Spleen (tissue), 11 donors: Measurements from ENCODE around the gene EFNB3. TPM values are rescaled to one million over a fixed set of nuclear protein-coding genes. Genes with fewer than 3 reads are reported as not detected.
A peak's percentile ranks its signal among the peaks of the same experiment; 100 is the strongest.

Experiments
- DNase-seq: peaks from one replicate; pipeline ENCODE4 v3.0.0-alpha.2; 2020
- H3K27ac ChIP-seq, 8 donors: fragments of 200-600 bp; sonication (generic) in 7 of 8; 1 replicate in 4 of 8; 2 replicates in 4 of 8; pipeline versions ENCODE4 v1.5.0 to v1.8.0; 2016 to 2021; ENCODE audit warnings: inconsistent platforms in 4 of 8, mild to moderate bottlenecking in 4 of 8, moderate library complexity in 1 of 8
- H3K27me3 ChIP-seq, 7 donors: fragments of 200-600 bp; sonication (generic) in 6 of 7; replicated peaks in 1 of 7; 1 replicate in 4 of 7; 2 replicates in 3 of 7; pipeline versions ENCODE4 v1.5.0 to v1.8.0; 2016 to 2021; ENCODE audit warnings: inconsistent platforms in 3 of 7, mild to moderate bottlenecking in 1 of 7
- H3K36me3 ChIP-seq, 6 donors: fragments of 200-600 bp; sonication (generic) in 5 of 6; 1 replicate in 4 of 6; 2 replicates in 2 of 6; pipeline versions ENCODE4 v1.5.0 to v1.8.0; 2016 to 2021; ENCODE audit warnings: inconsistent platforms in 2 of 6
- H3K4me1 ChIP-seq, 6 donors: fragments of 200-600 bp; sonication (generic) in 5 of 6; 1 replicate in 3 of 6; 2 replicates in 3 of 6; pipeline versions ENCODE4 v1.5.0 to v1.8.0; 2016 to 2021; ENCODE audit warnings: inconsistent platforms in 3 of 6
- H3K4me3 ChIP-seq, 8 donors: fragments of 200-600 bp; sonication (generic) in 7 of 8; 1 replicate in 4 of 8; 2 replicates in 4 of 8; pipeline versions ENCODE4 v1.5.0 to v1.8.0; 2016 to 2021; ENCODE audit warnings: inconsistent platforms in 4 of 8, mild to moderate bottlenecking in 4 of 8, moderate library complexity in 2 of 8
- H3K9me3 ChIP-seq, 8 donors: fragments of 200-600 bp; sonication (generic) in 7 of 8; 1 replicate in 4 of 8; 2 replicates in 4 of 8; pipeline versions ENCODE4 v1.5.0 to v1.8.0; 2016 to 2021; ENCODE audit warnings: inconsistent platforms in 4 of 8
- POLR2A ChIP-seq, 3 donors: fragments of 450-650 bp; IDR thresholded peaks; one replicate each; pipeline ENCODE4 v1.5.1; 2017; ENCODE audit warnings: antibody characterized with exemption in 3 of 3, mild to moderate bottlenecking in 1 of 3
- POLR2AphosphoS5 ChIP-seq, 3 donors: sonication (generic); formaldehyde crosslinking; IDR thresholded peaks; one replicate each; pipeline ENCODE4 v1.5.1; 2017; ENCODE audit warnings: antibody characterized with exemption in 3 of 3
- WGBS, 5 donors: extraction: QIAGEN DNeasy Blood & Tissue Kit in 3 of 5; methylation state at CpG; one replicate each; pipeline versions ENCODE4 v1.1.5 to v1.1.7; 2013 to 2018; 5-methylcytosine and 5-hydroxymethylcytosine counted together
- intact Hi-C: fragments of 100-400 bp; cut with DNase I; formaldehyde crosslinking; loops from one replicate; pipeline ENCODE4 v1.15.0; 2023; ENCODE audit warnings: low total_unique reads
- polyA plus RNA-seq, 3 donors: library from polyadenylated mRNA; stranded (reverse); fragments of 200-250 nt; gene quantifications; one replicate each; pipeline ENCODE4 v1.2.1, GENCODE V29; 2013
- total RNA-seq, 7 donors: library from RNA; depleted of rRNA in 3 of 7; stranded (reverse); fragments of >200 nt in 3 of 7; fragmentation: NEBNext Ultra II Directional in 4 of 7; extraction: Animal tissue kit (Norgen Biotek cat#: 25700) in 4 of 7; gene quantifications; one replicate each; pipeline versions ENCODE4 v1.1.0 to v1.2.1, GENCODE V29; 2016 to 2021
- TF ChIP-seq, protein P1 (sequence below), 11 experiments: fragments of 200-600 bp in 7 of 11; fragments of 450-650 bp in 4 of 11; sonication (generic) in 4 of 11; IDR thresholded peaks in 8 of 11; conservative IDR thresholded peaks in 3 of 11; 1 replicate in 7 of 11; 2 replicates in 4 of 11; pipeline versions ENCODE4 v1.4.0 to v1.8.0; 2016 to 2021; ENCODE audit warnings: antibody characterized with exemption in 11 of 11, inconsistent platforms in 4 of 11, mild to moderate bottlenecking in 1 of 11
- donor health status: healthy with polysubstance abuse.
- donor health status: DM: no; HTN: no; CAD: no; lungs with moderate emphysema.
- donor health status: DM: no; HTN: no; CAD: no.
- donor health status: Bipolar disorder and iron deficiency.
- donor health status: healthy.
- donor health status: DM: no; HTN: no; CAD: no.
- donor health status: DM: yes; HTN: yes; CAD: no.

EFNB3 gene
- total and polyA plus RNA-seq, 10 donors = 0.04 to 0.60 (median 0.26) TPM; not detected in 1

GRCh38 chr17:7716901-7717755 is 12.1 kb downstream of the EFNB3 start, which contains the start of gene DNAH2:
TSS of gene DNAH2 (plus strand) at chr17:7717744. CDS start at chr17:7719735, 1,991 bp downstream.
- H3K4me1 ChIP-seq = peaks cover 9 to 25% (median 21%) of the 10 kb centered on the region in 6 donors
- H3K27ac ChIP-seq = peak within 1 kb of the TSS in 1 of 8 donors; percentile 21
- intact Hi-C loops = no loop called here
- 1 to 2% (median 1%) methylated on average over 51 to 64 of the region's 64 CpGs for WGBS, 5 donors
- DNase-seq = no peak
- H3K36me3 ChIP-seq = no peaks in the 10 kb centered on the region
- peak within 1 kb of the TSS; percentile 16 to 71 (median 44) for H3K4me3 ChIP-seq
- H3K9me3 ChIP-seq = no peaks in the 10 kb centered on the region
- H3K27me3 ChIP-seq = peaks cover 5 to 98% (median 48%) of the 10 kb centered on the region in 7 donors
- TF ChIP-seq POLR2AphosphoS5 (IDR thresholded peaks at IDR 0.05) = peak; percentile 24 to 61 (median 47)
- TF ChIP-seq POLR2A (IDR thresholded peaks at IDR 0.05) = no peak
- TF ChIP-seq, protein P1, sequence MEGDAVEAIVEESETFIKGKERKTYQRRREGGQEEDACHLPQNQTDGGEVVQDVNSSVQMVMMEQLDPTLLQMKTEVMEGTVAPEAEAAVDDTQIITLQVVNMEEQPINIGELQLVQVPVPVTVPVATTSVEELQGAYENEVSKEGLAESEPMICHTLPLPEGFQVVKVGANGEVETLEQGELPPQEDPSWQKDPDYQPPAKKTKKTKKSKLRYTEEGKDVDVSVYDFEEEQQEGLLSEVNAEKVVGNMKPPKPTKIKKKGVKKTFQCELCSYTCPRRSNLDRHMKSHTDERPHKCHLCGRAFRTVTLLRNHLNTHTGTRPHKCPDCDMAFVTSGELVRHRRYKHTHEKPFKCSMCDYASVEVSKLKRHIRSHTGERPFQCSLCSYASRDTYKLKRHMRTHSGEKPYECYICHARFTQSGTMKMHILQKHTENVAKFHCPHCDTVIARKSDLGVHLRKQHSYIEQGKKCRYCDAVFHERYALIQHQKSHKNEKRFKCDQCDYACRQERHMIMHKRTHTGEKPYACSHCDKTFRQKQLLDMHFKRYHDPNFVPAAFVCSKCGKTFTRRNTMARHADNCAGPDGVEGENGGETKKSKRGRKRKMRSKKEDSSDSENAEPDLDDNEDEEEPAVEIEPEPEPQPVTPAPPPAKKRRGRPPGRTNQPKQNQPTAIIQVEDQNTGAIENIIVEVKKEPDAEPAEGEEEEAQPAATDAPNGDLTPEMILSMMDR (IDR thresholded peaks at IDR 0.05 in 8 of 11, conservative IDR thresholded peaks at IDR 0.05 in 3 of 11) = peak in 8 of 11 experiments; percentile 17 to 51 (median 40)

GRCh38 chr17:7717756-7718350 is 12.9 kb downstream of the EFNB3 start:
- TF ChIP-seq POLR2AphosphoS5 (IDR thresholded peaks at IDR 0.05) (no peak), POLR2A (IDR thresholded peaks at IDR 0.05) (no peak)
- TF ChIP-seq, protein P1 (IDR thresholded peaks at IDR 0.05 in 8 of 11, conservative IDR thresholded peaks at IDR 0.05 in 3 of 11) = no peak
- WGBS, 5 donors = 2 to 6% (median 3%) methylated on average over 16 of the region's 16 CpGs
- Histone ChIP-seq H3K36me3 (no peaks in the 10 kb centered on the region), H3K27me3 (peaks cover 5 to 98% (median 48%) of the 10 kb centered on the region in 7 donors), H3K4me3 (peak overlapping the region; percentile 16 to 71 (median 44)), H3K9me3 (no peaks in the 10 kb centered on the region), H3K4me1 (peaks cover 9 to 25% (median 21%) of the 10 kb centered on the region in 6 donors), H3K27ac (no peak overlapping the region)
- intact Hi-C loops = no loop called here
- DNase-seq = no peak

GRCh38 chr17:7719661-7720060 is 14.7 kb downstream of the EFNB3 start:
- no peaks in the 10 kb centered on the region for H3K9me3 ChIP-seq
- peaks cover 9 to 25% (median 21%) of the 10 kb centered on the region in 6 donors for H3K4me1 ChIP-seq
- intact Hi-C loops = no loop called here
- DNase-seq = no peak
- WGBS, 5 donors = 74 to 88% (median 76%) methylated on average over 6 to 9 of the region's 9 CpGs
- no peak overlapping the region for H3K27ac ChIP-seq
- H3K4me3 ChIP-seq = no peak overlapping the region
- H3K36me3 ChIP-seq = no peaks in the 10 kb centered on the region
- H3K27me3 ChIP-seq = peaks cover 5 to 98% (median 38%) of the 10 kb centered on the region in 7 donors
- no peak for TF ChIP-seq POLR2A (IDR thresholded peaks at IDR 0.05)
- no peak for TF ChIP-seq POLR2AphosphoS5 (IDR thresholded peaks at IDR 0.05)
- TF ChIP-seq, protein P1 (IDR thresholded peaks at IDR 0.05 in 8 of 11, conservative IDR thresholded peaks at IDR 0.05 in 3 of 11) = no peak

DNA sequence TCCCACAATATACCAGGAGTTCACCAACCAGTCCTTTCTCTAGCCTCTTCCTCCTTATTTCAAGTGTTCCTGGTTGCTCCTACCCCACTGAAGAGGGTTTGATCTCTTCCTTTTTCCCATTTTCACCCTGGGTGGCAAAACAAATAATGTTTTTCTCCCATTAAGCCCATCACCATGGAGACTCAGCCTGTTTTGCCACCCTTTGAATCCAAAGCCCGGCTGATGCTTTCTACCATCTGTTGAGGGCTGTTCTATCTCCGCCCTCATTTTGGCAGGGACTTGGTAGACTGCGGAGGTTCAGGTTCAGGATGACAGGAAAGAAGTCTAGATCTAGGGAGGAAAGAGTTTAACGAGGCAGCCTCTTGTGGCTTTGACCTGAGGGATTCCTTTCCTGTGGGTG is 15.1 kb downstream of the EFNB3 start:
- H3K27me3 ChIP-seq = peaks cover 5 to 98% (median 38%) of the 10 kb centered on the region in 7 donors
- no peak overlapping the region for H3K4me3 ChIP-seq
- DNase-seq = no peak
- no peaks in the 10 kb centered on the region for H3K9me3 ChIP-seq
- no peak for TF ChIP-seq POLR2AphosphoS5 (IDR thresholded peaks at IDR 0.05)
- TF ChIP-seq POLR2A (IDR thresholded peaks at IDR 0.05) = no peak
- TF ChIP-seq, protein P1 (IDR thresholded peaks at IDR 0.05 in 8 of 11, conservative IDR thresholded peaks at IDR 0.05 in 3 of 11) = no peak
- intact Hi-C loops = no loop called here
- no peak overlapping the region for H3K27ac ChIP-seq
- 42 to 64% (median 56%) methylated on average over 4 of the region's 4 CpGs for WGBS, 5 donors
- H3K36me3 ChIP-seq = no peaks in the 10 kb centered on the region
- H3K4me1 ChIP-seq = peaks cover 9 to 25% (median 21%) of the 10 kb centered on the region in 6 donors
